SK-N-SH (cell line): ENCODE data around the gene HLA-DPB1.

Source experiments
- RAD21 ChIP-seq: IDR thresholded peaks from 2 replicates; pipeline ENCODE4 v1.6.1; 2012; ENCODE audit warnings: mild to moderate bottlenecking, low read length
- SMC3 ChIP-seq: IDR thresholded peaks from 2 replicates; pipeline ENCODE4 v1.6.1; 2012; ENCODE audit warnings: low read depth, low read length, improper control_type of control experiment
- TF ChIP-seq, protein P1 (sequence below): fragments of 200-600 bp; sonication (generic); IDR thresholded peaks from 2 replicates; pipeline ENCODE4 v1.6.1; 2017; ENCODE audit warnings: antibody characterized with exemption, mild to moderate bottlenecking, moderate library complexity
- TF ChIP-seq, protein P2 (sequence below): IDR thresholded peaks from 2 replicates; pipeline ENCODE4 v1.4.0; 2012; ENCODE audit warnings: low read depth, borderline replicate concordance

DNA sequence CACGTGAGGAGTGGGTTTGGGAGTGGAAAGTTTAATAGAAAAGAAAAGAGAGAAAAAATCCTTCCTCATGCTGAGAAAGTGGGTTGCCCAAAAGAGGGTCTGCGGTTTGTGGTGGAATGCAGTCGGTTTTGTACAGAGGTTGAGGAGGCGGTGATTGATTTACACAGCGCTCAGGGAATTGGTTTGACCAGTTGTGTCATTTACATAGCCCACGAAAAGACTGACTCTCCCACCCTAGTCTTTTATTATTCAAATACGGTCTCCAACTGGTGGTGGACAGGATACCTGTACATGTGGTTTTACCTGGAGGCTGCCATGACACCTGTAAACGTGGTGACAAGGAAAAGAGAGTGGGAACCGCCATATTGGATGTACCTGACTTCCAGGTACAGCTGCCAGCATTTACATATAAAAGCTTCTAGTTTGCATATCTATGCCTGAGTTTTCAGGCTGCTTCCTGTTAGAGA lies 42.1 kb downstream of the HLA-DPB1 start:
- no peak for TF ChIP-seq SMC3
- TF ChIP-seq, protein P1, sequence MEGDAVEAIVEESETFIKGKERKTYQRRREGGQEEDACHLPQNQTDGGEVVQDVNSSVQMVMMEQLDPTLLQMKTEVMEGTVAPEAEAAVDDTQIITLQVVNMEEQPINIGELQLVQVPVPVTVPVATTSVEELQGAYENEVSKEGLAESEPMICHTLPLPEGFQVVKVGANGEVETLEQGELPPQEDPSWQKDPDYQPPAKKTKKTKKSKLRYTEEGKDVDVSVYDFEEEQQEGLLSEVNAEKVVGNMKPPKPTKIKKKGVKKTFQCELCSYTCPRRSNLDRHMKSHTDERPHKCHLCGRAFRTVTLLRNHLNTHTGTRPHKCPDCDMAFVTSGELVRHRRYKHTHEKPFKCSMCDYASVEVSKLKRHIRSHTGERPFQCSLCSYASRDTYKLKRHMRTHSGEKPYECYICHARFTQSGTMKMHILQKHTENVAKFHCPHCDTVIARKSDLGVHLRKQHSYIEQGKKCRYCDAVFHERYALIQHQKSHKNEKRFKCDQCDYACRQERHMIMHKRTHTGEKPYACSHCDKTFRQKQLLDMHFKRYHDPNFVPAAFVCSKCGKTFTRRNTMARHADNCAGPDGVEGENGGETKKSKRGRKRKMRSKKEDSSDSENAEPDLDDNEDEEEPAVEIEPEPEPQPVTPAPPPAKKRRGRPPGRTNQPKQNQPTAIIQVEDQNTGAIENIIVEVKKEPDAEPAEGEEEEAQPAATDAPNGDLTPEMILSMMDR, result no peak
- TF ChIP-seq, protein P2, sequence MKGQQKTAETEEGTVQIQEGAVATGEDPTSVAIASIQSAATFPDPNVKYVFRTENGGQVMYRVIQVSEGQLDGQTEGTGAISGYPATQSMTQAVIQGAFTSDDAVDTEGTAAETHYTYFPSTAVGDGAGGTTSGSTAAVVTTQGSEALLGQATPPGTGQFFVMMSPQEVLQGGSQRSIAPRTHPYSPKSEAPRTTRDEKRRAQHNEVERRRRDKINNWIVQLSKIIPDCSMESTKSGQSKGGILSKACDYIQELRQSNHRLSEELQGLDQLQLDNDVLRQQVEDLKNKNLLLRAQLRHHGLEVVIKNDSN, result no peak
- no peak for TF ChIP-seq RAD21
